BLaER1 (cell line): Measurements from ENCODE around the gene PER2.
A peak's percentile ranks its signal among the peaks of the same experiment; 100 is the strongest.
"Not testable (repeated sequence)": the region's sequence is repeated elsewhere in the genome, so short reads cannot be mapped to it uniquely, and the experiment has no call there.

Experiments
- H3K27ac ChIP-seq: shearing (Covaris generic); formaldehyde crosslinking; 2 replicates; pipeline ENCODE4 v1.8.1; 2022
- H3K27me3 ChIP-seq: shearing (Covaris generic); formaldehyde crosslinking; 2 replicates; pipeline ENCODE4 v1.8.1; 2022
- H3K36me3 ChIP-seq: shearing (Covaris generic); formaldehyde crosslinking; 2 replicates; pipeline ENCODE4 v1.8.1; 2022
- H3K4me1 ChIP-seq: shearing (Covaris generic); formaldehyde crosslinking; 2 replicates; pipeline ENCODE4 v1.8.1; 2022
- H3K4me2 ChIP-seq: shearing (Covaris generic); formaldehyde crosslinking; 2 replicates; pipeline ENCODE4 v1.8.1; 2022
- H3K4me3 ChIP-seq: shearing (Covaris generic); formaldehyde crosslinking; 2 replicates; pipeline ENCODE4 v1.8.1; 2022
- H3K9ac ChIP-seq: shearing (Covaris generic); formaldehyde crosslinking; 2 replicates; pipeline ENCODE4 v1.8.1; 2022
- H3K9me3 ChIP-seq: shearing (Covaris generic); formaldehyde crosslinking; 2 replicates; pipeline ENCODE4 v1.8.1; 2022
- H4K20me1 ChIP-seq: shearing (Covaris generic); formaldehyde crosslinking; 2 replicates; pipeline ENCODE4 v1.8.1; 2022
- Cebpa-rat ChIP-seq: shearing (Covaris generic); IDR thresholded peaks from 2 replicates; pipeline ENCODE4 v1.8.1; 2022

Gene PER2

GRCh38 chr2:238313991-238314350 is 25.6 kb upstream of the PER2 start:
- H3K4me1 ChIP-seq: peaks cover 25% of the 10 kb centered on the region
- no peak overlapping the region for H3K27ac ChIP-seq
- H3K4me3 ChIP-seq: no peak overlapping the region
- H3K9me3 ChIP-seq: no peaks in the 10 kb centered on the region
- no peaks in the 10 kb centered on the region for H4K20me1 ChIP-seq
- H3K4me2 ChIP-seq: no peak overlapping the region
- no peaks in the 10 kb centered on the region for H3K36me3 ChIP-seq
- TF ChIP-seq Cebpa-rat: no peak
- no peaks in the 10 kb centered on the region for H3K27me3 ChIP-seq
- H3K9ac ChIP-seq: no peak overlapping the region

- no peak for TF ChIP-seq Cebpa-rat
- Histone ChIP-seq H4K20me1 (no peaks in the 10 kb centered on the region), H3K4me1 (peaks cover 25% of the 10 kb centered on the region), H3K9me3 (no peaks in the 10 kb centered on the region), H3K27ac (no peak overlapping the region), H3K4me3 (no peak overlapping the region), H3K36me3 (no peaks in the 10 kb centered on the region), H3K9ac (no peak overlapping the region), H3K27me3 (no peaks in the 10 kb centered on the region), H3K4me2 (no peak overlapping the region)
These were observed 25.0 kb upstream of the PER2 start for GRCh38 chr2:238313289-238313990.

GRCh38 chr2:238310721-238311120 is 22.3 kb upstream of the PER2 start:
- H3K27me3 ChIP-seq, H3K9ac ChIP-seq, H3K36me3 ChIP-seq, H3K4me3 ChIP-seq, H3K9me3 ChIP-seq, H3K27ac ChIP-seq, H4K20me1 ChIP-seq: not testable (repeated sequence)
- H3K4me1 ChIP-seq: peaks cover 41% of the 10 kb centered on the region
- H3K4me2 ChIP-seq: peak overlapping the region; percentile 53

- Histone ChIP-seq H3K4me1 (peaks cover 36% of the 10 kb centered on the region), H3K36me3 (no peaks in the 10 kb centered on the region), H3K4me3 (no peak overlapping the region), H3K9me3 (no peaks in the 10 kb centered on the region), H3K4me2 (no peak overlapping the region), H4K20me1 (no peaks in the 10 kb centered on the region), H3K27me3 (no peaks in the 10 kb centered on the region), H3K9ac (no peak overlapping the region), H3K27ac (no peak overlapping the region)
- TF ChIP-seq Cebpa-rat: no peak
These were observed 19.8 kb upstream of the PER2 start for GRCh38 chr2:238308177-238308576.

- Histone ChIP-seq H3K4me1 (peaks cover 31% of the 10 kb centered on the region), H3K27me3 (no peaks in the 10 kb centered on the region), H3K36me3 (no peaks in the 10 kb centered on the region), H3K4me2 (peak overlapping the region; percentile 56), H3K9me3 (no peaks in the 10 kb centered on the region), H3K4me3 (no peak overlapping the region), H3K9ac (no peak overlapping the region), H4K20me1 (no peaks in the 10 kb centered on the region), H3K27ac (no peak overlapping the region)
- TF ChIP-seq Cebpa-rat: no peak
These were observed 18.2 kb upstream of the PER2 start for GRCh38 chr2:238306672-238306998.

GRCh38 chr2:238305965-238306671 is 17.7 kb upstream of the PER2 start:
- Histone ChIP-seq H3K4me1 (peaks cover 26% of the 10 kb centered on the region), H3K9me3 (no peaks in the 10 kb centered on the region), H3K4me3 (no peak overlapping the region), H3K27ac (no peak overlapping the region), H3K36me3 (no peaks in the 10 kb centered on the region), H3K27me3 (no peaks in the 10 kb centered on the region), H3K9ac (no peak overlapping the region), H4K20me1 (no peaks in the 10 kb centered on the region), H3K4me2 (peak overlapping the region; percentile 56)
- TF ChIP-seq Cebpa-rat: no peak

GRCh38 chr2:238305092-238305862 is 16.9 kb upstream of the PER2 start:
- Histone ChIP-seq H3K4me1 (peaks cover 18% of the 10 kb centered on the region), H3K27ac (no peak overlapping the region), H4K20me1 (no peaks in the 10 kb centered on the region), H3K4me3 (no peak overlapping the region), H3K27me3 (no peaks in the 10 kb centered on the region), H3K9me3 (no peaks in the 10 kb centered on the region), H3K9ac (no peak overlapping the region), H3K4me2 (no peak overlapping the region), H3K36me3 (no peaks in the 10 kb centered on the region)
- no peak for TF ChIP-seq Cebpa-rat

GRCh38 chr2:238304116-238304515 is 15.7 kb upstream of the PER2 start:
- Histone ChIP-seq H3K9ac (no peak overlapping the region), H3K4me2 (no peak overlapping the region), H3K27ac (no peak overlapping the region), H3K36me3 (no peaks in the 10 kb centered on the region), H3K4me3 (no peak overlapping the region), H4K20me1 (no peaks in the 10 kb centered on the region), H3K27me3 (no peaks in the 10 kb centered on the region), H3K9me3 (no peaks in the 10 kb centered on the region), H3K4me1 (peaks cover 16% of the 10 kb centered on the region)
- no peak for TF ChIP-seq Cebpa-rat

GRCh38 chr2:238302751-238303150 is 14.3 kb upstream of the PER2 start:
- Histone ChIP-seq H3K27me3 (no peaks in the 10 kb centered on the region), H3K36me3 (no peaks in the 10 kb centered on the region), H3K4me3 (no peak overlapping the region), H3K9ac (no peak overlapping the region), H3K4me2 (no peak overlapping the region), H3K4me1 (peaks cover 16% of the 10 kb centered on the region), H3K9me3 (no peaks in the 10 kb centered on the region), H3K27ac (no peak overlapping the region), H4K20me1 (no peaks in the 10 kb centered on the region)
- TF ChIP-seq Cebpa-rat: no peak

- no peak for TF ChIP-seq Cebpa-rat
- Histone ChIP-seq H3K9ac (no peak overlapping the region), H3K4me2 (no peak overlapping the region)
These were observed 13.7 kb upstream of the PER2 start for GRCh38 chr2:238302087-238302486.

More at GRCh38 chr2:238302087-238302486, 13.7 kb upstream of the PER2 start:
- Histone ChIP-seq H3K4me1 (peaks cover 13% of the 10 kb centered on the region), H4K20me1 (no peaks in the 10 kb centered on the region), H3K4me3 (no peak overlapping the region), H3K27me3 (no peaks in the 10 kb centered on the region), H3K27ac (no peak overlapping the region), H3K9me3 (no peaks in the 10 kb centered on the region), H3K36me3 (no peaks in the 10 kb centered on the region)
